ENCODE results near the gene TTC7B.

DNA sequence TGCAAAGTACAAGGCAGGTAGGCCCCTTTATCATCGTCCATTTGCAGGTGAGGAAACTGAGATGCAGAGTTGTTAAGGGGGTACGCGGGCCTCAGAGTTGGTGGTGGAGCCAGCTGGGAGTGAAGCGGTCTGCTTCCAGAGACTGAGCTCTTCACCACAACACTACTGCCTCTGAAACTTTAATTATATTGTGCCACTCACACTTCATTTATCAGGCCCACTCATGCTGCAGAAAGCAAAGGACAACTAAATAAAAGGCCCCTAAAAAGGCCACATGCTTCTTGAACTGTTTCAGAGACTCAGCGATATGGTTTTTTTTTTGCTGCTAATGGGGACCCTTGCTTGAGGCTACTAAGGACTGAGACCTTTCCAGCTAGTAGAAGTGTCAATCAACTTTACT, 153.1 kb downstream of the TTC7B start:
- no peak for TF ChIP-seq CTCF (IDR thresholded peaks at IDR 0.05)
- TF ChIP-seq POLR2A (IDR thresholded peaks at IDR 0.05), result no peak
